HEK293 (cell line): ENCODE measurements around the gene TCIRG1.

ENCODE experiments used
- CTCF ChIA-PET: fragments of 350-600 bp; formaldehyde crosslinking; extraction: SDS; loops from one replicate; lab custom pipeline; 2021; ENCODE audit warnings: antibody characterized with exemption; lab: Yijun Ruan, JAX
- POLR2A ChIA-PET: fragments of 300-600 bp; formaldehyde crosslinking; extraction: SDS; loops from one replicate; lab custom pipeline; 2020; ENCODE audit warnings: antibody characterized with exemption, inconsistent platforms; lab: Yijun Ruan, JAX
- H3K27ac ChIP-seq: fragments of 200-500 bp; sonication (Bioruptor generic); 2 replicates; pipeline ENCODE4 v1.5.1; 2014; ENCODE audit warnings: low read depth, low read length, control low read depth, inconsistent platforms; ENCODE audit errors: extremely low read depth
- H3K36me3 ChIP-seq, 2 experiments: fragments of 200-500 bp in 1 of 2; sonication (Bioruptor generic) in 1 of 2; 1 replicate in 1 of 2; 2 replicates in 1 of 2; pipeline ENCODE4 v1.5.1; 2014 to 2017; ENCODE audit warnings: inconsistent platforms in 2 of 2, low read length in 2 of 2; ENCODE audit not compliant: control insufficient read depth in 2 of 2, insufficient read depth in 1 of 2
- H3K4me1 ChIP-seq: fragments of 200-500 bp; sonication (Bioruptor generic); 2 replicates; pipeline ENCODE4 v1.5.1; 2014; ENCODE audit warnings: mild to moderate bottlenecking, low read length, inconsistent platforms; ENCODE audit not compliant: control insufficient read depth, insufficient read depth
- H3K4me3 ChIP-seq: 2 replicates; pipeline ENCODE4 v1.5.1; 2011; ENCODE audit warnings: low read depth, mild to moderate bottlenecking, control low read depth, low read length, moderate library complexity
- H3K9me3 ChIP-seq: fragments of 200-500 bp; sonication (Bioruptor generic); 2 replicates; pipeline ENCODE4 v1.5.1; 2014; ENCODE audit warnings: low read depth, low read length, inconsistent platforms; ENCODE audit not compliant: control insufficient read depth, insufficient read depth
- HOXD13 ChIP-seq: sonication (generic); formaldehyde crosslinking; IDR thresholded peaks from 2 replicates; pipeline ENCODE4 v1.8.0; 2022; ENCODE audit warnings: missing genetic modification reagents, borderline replicate concordance
- PRDM1 ChIP-seq: fragments of 450-650 bp; formaldehyde crosslinking; IDR thresholded peaks from 2 replicates; pipeline ENCODE4; 2016; ENCODE audit warnings: missing biosample characterization, missing genetic modification characterization
- PRDM2 ChIP-seq: fragments of 450-650 bp; formaldehyde crosslinking; IDR thresholded peaks from 2 replicates; pipeline ENCODE4 v1.5.1; 2016; ENCODE audit warnings: missing biosample characterization, missing genetic modification characterization, borderline replicate concordance
- SP3 ChIP-seq: fragments of 450-650 bp; formaldehyde crosslinking; IDR thresholded peaks from 2 replicates; pipeline ENCODE4 v1.5.1; 2016; ENCODE audit warnings: missing biosample characterization, missing genetic modification characterization
- YY2 ChIP-seq: fragments of 450-650 bp; formaldehyde crosslinking; IDR thresholded peaks from 2 replicates; pipeline ENCODE4 v1.5.1; 2016; ENCODE audit warnings: missing biosample characterization, missing genetic modification characterization
- ZBTB1 ChIP-seq: fragments of 450-650 bp; formaldehyde crosslinking; IDR thresholded peaks from 2 replicates; pipeline ENCODE4 v1.5.1; 2016; ENCODE audit warnings: missing biosample characterization, missing genetic modification characterization
- ZFP41 ChIP-seq: fragments of 450-650 bp; formaldehyde crosslinking; IDR thresholded peaks from 2 replicates; pipeline ENCODE4 v1.5.1; 2016; ENCODE audit warnings: missing biosample characterization, missing genetic modification characterization, borderline replicate concordance
- ZFP69B ChIP-seq: fragments of 450-650 bp; formaldehyde crosslinking; IDR thresholded peaks from 2 replicates; pipeline ENCODE4 v1.5.1; 2016; ENCODE audit warnings: missing biosample characterization, missing genetic modification characterization
- ZNF121 ChIP-seq: fragments of 450-650 bp; formaldehyde crosslinking; IDR thresholded peaks from 2 replicates; pipeline ENCODE4 v1.5.1; 2016; ENCODE audit warnings: missing biosample characterization, missing genetic modification characterization
- ZNF175 ChIP-seq: fragments of 450-650 bp; formaldehyde crosslinking; IDR thresholded peaks from 2 replicates; pipeline ENCODE4 v1.5.1; 2016; ENCODE audit warnings: missing biosample characterization, missing genetic modification characterization
- ZNF19 ChIP-seq: fragments of 450-650 bp; formaldehyde crosslinking; IDR thresholded peaks from 2 replicates; pipeline ENCODE4; 2016; ENCODE audit warnings: missing biosample characterization, missing genetic modification characterization, low read depth
- ZNF362 ChIP-seq: fragments of 450-650 bp; formaldehyde crosslinking; IDR thresholded peaks from 2 replicates; pipeline ENCODE4 v1.5.1; 2016; ENCODE audit warnings: missing biosample characterization, missing genetic modification characterization
- ZNF37A ChIP-seq: fragments of 450-650 bp; IDR thresholded peaks from 2 replicates; pipeline ENCODE4 v1.5.1; 2018; ENCODE audit warnings: missing biosample characterization, missing genetic modification characterization
- ZNF394 ChIP-seq: fragments of 450-650 bp; formaldehyde crosslinking; IDR thresholded peaks from 2 replicates; pipeline ENCODE4 v1.5.1; 2016; ENCODE audit warnings: missing biosample characterization, missing genetic modification characterization, mild to moderate bottlenecking, moderate library complexity, borderline replicate concordance
- ZNF514 ChIP-seq: fragments of 450-650 bp; formaldehyde crosslinking; IDR thresholded peaks from 2 replicates; pipeline ENCODE4 v1.5.1; 2016; ENCODE audit warnings: missing biosample characterization, missing genetic modification characterization
- ZNF626 ChIP-seq: fragments of 450-650 bp; sonication (Bioruptor Pico); formaldehyde crosslinking; IDR thresholded peaks from 2 replicates; pipeline ENCODE4 v1.5.1; 2018; ENCODE audit warnings: missing biosample characterization, missing genetic modification characterization, inconsistent platforms
- ZNF677 ChIP-seq: fragments of 450-650 bp; IDR thresholded peaks from 2 replicates; pipeline ENCODE4 v1.5.0; 2018; ENCODE audit warnings: missing biosample characterization, mild to moderate bottlenecking, missing genetic modification characterization, moderate library complexity
- TF ChIP-seq, protein P1 (sequence below): fragments of 450-650 bp; formaldehyde crosslinking; IDR thresholded peaks from 2 replicates; pipeline ENCODE4 v1.5.1; 2016; ENCODE audit warnings: missing biosample characterization, missing genetic modification characterization

TCIRG1 gene

GRCh38 chr11:68071281-68072048 is 32.6 kb downstream of the TCIRG1 start:
- Histone ChIP-seq H3K4me3 (no peak overlapping the region), H3K36me3 (peaks cover 0 to 82% of the 10 kb centered on the region in 2 experiments; a peak in 2 of 3 replicates), H3K9me3 (no peaks in the 10 kb centered on the region), H3K4me1 (no peaks in the 10 kb centered on the region), H3K27ac (no peak overlapping the region)
- ChIA-PET POLR2A (no interaction called here), CTCF (interaction anchor here (0.6 kb wide), 3 partner anchors 14 to 266 kb away, joined by 3 to 5 read pairs (median 3); no protein-coding TSS in a partner anchor)
- no peak for TF ChIP-seq ZNF121 (tag by site-specific recombination)
- TF ChIP-seq PRDM2 (tag by site-specific recombination) = no peak
- TF ChIP-seq ZFP69B = no peak
- no peak for TF ChIP-seq PRDM1 (tag by site-specific recombination)
- TF ChIP-seq ZNF626 (tag by site-specific recombination) = no peak
- no peak for TF ChIP-seq ZBTB1
- TF ChIP-seq ZNF19 (tag by site-specific recombination) = no peak
- TF ChIP-seq ZNF37A (tag by site-specific recombination) = no peak
- no peak for TF ChIP-seq YY2 (tag by site-specific recombination)

GRCh38 chr11:68074584-68075352 is 35.9 kb downstream of the TCIRG1 start:
- TF ChIP-seq ZNF677 (tag by site-specific recombination) (no peak), HOXD13 (no peak), ZNF175 (tag by site-specific recombination) (no peak), ZNF514 (tag by site-specific recombination) (no peak), ZFP41 (no peak), SP3 (tag by site-specific recombination) (no peak), ZNF394 (no peak), ZNF362 (tag by site-specific recombination) (no peak)
- TF ChIP-seq, protein P1, sequence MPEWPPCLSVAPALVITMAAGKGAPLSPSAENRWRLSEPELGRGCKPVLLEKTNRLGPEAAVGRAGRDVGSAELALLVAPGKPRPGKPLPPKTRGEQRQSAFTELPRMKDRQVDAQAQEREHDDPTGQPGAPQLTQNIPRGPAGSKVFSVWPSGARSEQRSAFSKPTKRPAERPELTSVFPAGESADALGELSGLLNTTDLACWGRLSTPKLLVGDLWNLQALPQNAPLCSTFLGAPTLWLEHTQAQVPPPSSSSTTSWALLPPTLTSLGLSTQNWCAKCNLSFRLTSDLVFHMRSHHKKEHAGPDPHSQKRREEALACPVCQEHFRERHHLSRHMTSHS (tag by site-specific recombination) = no peak
- Histone ChIP-seq H3K36me3 (peaks cover 0 to 65% of the 10 kb centered on the region in 2 experiments; a peak in 2 of 3 replicates), H3K4me3 (no peak overlapping the region), H3K9me3 (no peaks in the 10 kb centered on the region), H3K4me1 (no peaks in the 10 kb centered on the region), H3K27ac (no peak overlapping the region)
- ChIA-PET CTCF (interaction anchor here (1.3 kb wide), 1 partner anchor 124 kb away, joined by 4 read pairs; no protein-coding TSS in a partner anchor), POLR2A (no interaction called here)
